GM08714 (cell line): ENCODE results near the gene MPV17L2.

Source experiments
- H3K4me3 ChIP-seq: fragments of 200-500 bp; sonication (Bioruptor generic); 2 replicates; pipeline ENCODE4 v1.5.1; 2014; ENCODE audit warnings: mild to moderate bottlenecking, low read length, inconsistent platforms
- ZNF274 ChIP-seq: IDR thresholded peaks from 2 replicates; pipeline ENCODE4 v1.6.1; 2012; ENCODE audit warnings: mild to moderate bottlenecking, low read depth, low read length

Gene MPV17L2

GRCh38 chr19:18191640-18192062 is 1.4 kb upstream of the MPV17L2 start:
- no peak for TF ChIP-seq ZNF274
- H3K4me3 ChIP-seq = 0 out of 2 replicates have a peak overlapping the region, but pooled peaks have one; percentile 4

DNA sequence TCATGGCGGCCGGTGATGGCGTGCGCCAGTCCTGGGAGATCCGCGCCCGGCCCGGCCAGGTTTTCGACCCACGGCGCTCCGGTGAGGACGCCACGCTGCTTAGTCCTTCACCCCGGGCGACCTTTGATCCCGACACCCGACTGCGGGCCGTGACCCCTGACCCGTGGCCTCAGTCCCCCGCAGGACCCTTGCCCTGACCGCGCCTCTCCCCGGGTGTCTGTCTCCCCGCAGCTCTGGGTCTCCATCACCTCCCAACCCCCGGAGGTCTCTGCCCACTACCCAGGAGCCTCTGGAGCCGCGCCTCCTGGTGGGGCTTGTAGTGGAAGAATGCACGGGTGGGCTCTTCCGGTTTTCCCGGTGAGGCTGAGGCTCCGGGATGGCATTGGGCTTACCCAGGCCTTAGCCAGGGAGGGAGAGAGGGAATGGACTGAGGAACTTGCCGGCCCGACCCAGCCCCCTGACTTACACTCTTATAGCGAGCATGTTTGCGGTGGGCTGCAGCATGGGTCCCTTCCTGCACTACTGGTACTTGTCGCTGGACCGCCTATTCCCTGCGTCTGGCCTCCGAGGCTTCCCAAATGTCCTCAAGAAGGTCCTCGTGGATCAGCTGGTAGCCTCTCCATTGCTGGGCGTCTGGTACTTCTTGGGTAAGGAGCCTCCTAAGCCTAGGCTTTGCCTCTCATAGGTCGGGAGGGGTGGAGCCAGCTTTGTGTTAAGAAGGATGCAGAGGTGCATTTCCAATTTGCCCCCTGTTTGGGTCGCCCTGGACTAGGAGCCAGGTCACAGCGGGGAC is 566 bp downstream of the MPV17L2 start:
- H3K4me3 ChIP-seq = peak overlapping the region; percentile 74
- TF ChIP-seq ZNF274 = no peak

GRCh38 chr19:18194181-18194530 is 1.1 kb downstream of the MPV17L2 start:
- H3K4me3 ChIP-seq = peak overlapping the region; percentile 74; the same call in 1 of the 2 replicates
- no peak for TF ChIP-seq ZNF274

GRCh38 chr19:18194554-18195238 is 1.7 kb downstream of the MPV17L2 start:
- peak overlapping the region; percentile 74; the same call in 1 of the 2 replicates for H3K4me3 ChIP-seq
- no peak for TF ChIP-seq ZNF274

DNA sequence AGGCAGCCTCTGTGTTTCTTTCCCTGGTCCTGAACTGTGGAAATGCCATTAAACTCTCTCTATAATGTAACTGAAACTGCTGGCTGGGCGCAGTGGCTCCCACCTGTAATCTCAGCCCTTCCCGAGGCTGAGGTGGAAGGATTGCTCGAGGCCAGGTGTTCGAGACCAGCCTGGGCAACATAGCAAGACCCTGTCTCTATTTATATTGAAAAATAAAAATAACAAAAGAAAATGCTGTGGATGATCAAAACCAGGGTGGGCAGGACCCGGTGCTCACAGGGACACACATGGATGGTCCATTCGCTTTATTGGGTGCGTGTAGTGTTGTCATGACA is 3.5 kb downstream of the MPV17L2 start:
- no peak overlapping the region for H3K4me3 ChIP-seq
- TF ChIP-seq ZNF274 = no peak

DNA sequence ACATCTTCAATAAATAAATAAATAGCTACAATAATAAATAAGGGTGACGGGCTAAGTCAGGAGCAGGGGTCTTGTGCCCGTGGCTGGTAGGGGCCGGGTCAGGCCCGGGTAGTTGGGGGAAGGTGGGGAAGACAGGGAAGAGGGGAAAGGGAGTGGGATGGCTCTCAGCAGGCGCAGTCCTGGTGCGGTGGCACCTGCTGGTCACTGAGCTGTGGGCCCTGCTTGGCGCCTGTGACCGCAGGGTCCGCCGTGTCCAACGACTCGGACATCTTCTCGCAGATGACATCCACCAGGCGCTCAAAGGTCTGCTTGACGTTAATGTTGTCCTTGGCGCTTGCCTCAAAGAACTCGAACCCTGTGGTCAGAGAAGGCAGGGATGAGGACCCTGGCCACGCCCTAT is 4.3 kb downstream of the MPV17L2 start:
- H3K4me3 ChIP-seq = no peak overlapping the region
- TF ChIP-seq ZNF274 = no peak

DNA sequence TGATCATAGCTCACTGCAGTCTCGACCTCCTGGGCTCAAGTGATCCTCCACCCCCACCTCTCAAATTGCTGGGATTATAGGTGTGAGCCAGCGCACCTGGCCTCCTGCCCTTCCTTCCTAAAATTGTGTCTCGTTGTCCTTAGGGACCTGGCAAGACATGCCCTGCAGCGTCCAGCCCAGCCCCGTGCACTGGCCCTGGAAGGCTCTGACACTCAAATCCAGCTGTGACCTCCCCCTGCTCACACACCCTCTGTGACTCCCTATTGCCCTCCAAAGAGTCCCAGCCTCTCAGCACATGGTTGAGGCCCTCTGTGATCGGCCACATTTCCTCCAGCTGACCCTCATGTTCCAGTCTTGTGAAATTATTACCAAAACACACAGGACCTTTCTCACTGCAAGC is 4.9 kb downstream of the MPV17L2 start:
- TF ChIP-seq ZNF274 = no peak
- no peak overlapping the region for H3K4me3 ChIP-seq

DNA sequence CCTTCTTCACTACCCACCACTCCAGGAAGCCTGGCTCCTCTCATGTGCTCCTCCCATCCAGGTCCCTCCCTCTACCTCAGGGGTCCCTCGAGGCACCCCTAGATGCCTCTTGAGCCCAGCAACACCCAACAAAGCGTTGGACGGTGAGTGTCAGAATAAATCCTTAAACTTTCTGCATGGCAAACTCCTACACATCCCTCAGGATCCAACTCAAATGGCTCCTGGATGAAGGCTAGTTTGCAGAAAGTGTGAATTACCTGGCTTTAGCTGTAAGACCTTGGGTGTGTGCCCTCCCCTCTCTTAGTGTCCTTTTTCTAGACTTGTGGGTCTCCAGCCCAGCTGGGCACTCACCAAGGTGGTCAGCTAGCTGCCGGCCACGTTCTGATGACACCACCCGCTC is 5.4 kb downstream of the MPV17L2 start:
- TF ChIP-seq ZNF274 = no peak
- H3K4me3 ChIP-seq = no peak overlapping the region

- H3K4me3 ChIP-seq = no peak overlapping the region
- no peak for TF ChIP-seq ZNF274
Observed at GRCh38 chr19:18202397-18202777, 9.4 kb downstream of the MPV17L2 start.

GRCh38 chr19:18202778-18203407 is 9.9 kb downstream of the MPV17L2 start:
- peak overlapping the region; percentile 65; the same call in 1 of the 2 replicates for H3K4me3 ChIP-seq
- TF ChIP-seq ZNF274 = no peak

DNA sequence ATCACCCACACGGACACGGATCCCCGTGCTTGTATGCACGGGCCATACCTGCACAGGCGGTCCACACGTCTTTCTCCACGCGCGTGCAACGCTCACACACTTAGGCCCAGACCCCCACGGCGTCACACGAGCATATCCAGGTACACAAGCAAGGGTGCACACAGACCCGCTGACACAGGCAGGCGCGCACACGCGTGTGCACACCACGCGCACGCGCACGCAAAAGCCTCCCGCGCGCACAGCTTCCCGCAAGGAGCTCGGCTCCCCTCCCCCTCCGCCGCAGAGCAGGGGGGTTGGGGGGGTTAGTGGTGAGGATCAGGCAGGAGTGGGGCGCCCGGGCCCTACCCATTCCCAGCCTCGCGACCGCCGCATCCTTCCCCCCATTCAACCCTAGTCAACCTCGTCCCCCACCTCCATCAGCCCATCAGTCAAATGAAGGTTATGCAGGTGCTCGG is 10.4 kb downstream of the MPV17L2 start:
- TF ChIP-seq ZNF274 = no peak

GRCh38 chr19:18203863-18204393 is 10.9 kb downstream of the MPV17L2 start, which contains the start of gene RAB3A:
RAB3A (minus strand) TSS chr19:18204042; CDS start chr19:18202740, 1,302 bp downstream.
- no peak for TF ChIP-seq ZNF274
- H3K4me3 ChIP-seq = peak within 1 kb of the TSS; percentile 65

More for the DNA sequence above, 10.4 kb downstream of the MPV17L2 start:
- H3K4me3 ChIP-seq = peak overlapping the region; percentile 65; the same call in 1 of the 2 replicates

GRCh38 chr19:18204394-18205199 is 11.6 kb downstream of the MPV17L2 start:
- peak overlapping the region; percentile 56 for H3K4me3 ChIP-seq
- no peak for TF ChIP-seq ZNF274
